ENCODE results near the gene TOLLIP.

TOLLIP gene

GRCh38 chr11:1237851-1238250 is 71.6 kb downstream of the TOLLIP start:
- in situ Hi-C loops (cut with MboI; ENCODE audit: low sequenced_read_pairs, unreplicated experiment) = no loop called here
- no peak for DNase-seq (ENCODE audit: low spot score)
- no peak for TF ChIP-seq CTCF (IDR thresholded peaks at IDR 0.05; ENCODE audit: borderline replicate concordance, control extremely low read depth, extremely low read depth, insufficient read depth, missing control alignments)

- TF ChIP-seq CTCF (IDR thresholded peaks at IDR 0.05; ENCODE audit: borderline replicate concordance, control extremely low read depth, extremely low read depth, insufficient read depth, missing control alignments) = no peak
- DNase-seq (ENCODE audit: low spot score) = no peak
- in situ Hi-C loops (cut with MboI; ENCODE audit: low sequenced_read_pairs, unreplicated experiment) = no loop called here
Observed at GRCh38 chr11:1237128-1237580, 72.3 kb downstream of the TOLLIP start.

GRCh38 chr11:1236316-1237127 is 72.9 kb downstream of the TOLLIP start:
- in situ Hi-C loops (cut with MboI; ENCODE audit: low sequenced_read_pairs, unreplicated experiment) = no loop called here

GRCh38 chr11:1235901-1236315 is 73.5 kb downstream of the TOLLIP start:
- DNase-seq (ENCODE audit: low spot score) = no peak
- TF ChIP-seq CTCF (IDR thresholded peaks at IDR 0.05; ENCODE audit: borderline replicate concordance, control extremely low read depth, extremely low read depth, insufficient read depth, missing control alignments) = no peak
- in situ Hi-C loops (cut with MboI; ENCODE audit: low sequenced_read_pairs, unreplicated experiment) = no loop called here

More at GRCh38 chr11:1236316-1237127, 72.9 kb downstream of the TOLLIP start:
- TF ChIP-seq CTCF (IDR thresholded peaks at IDR 0.05; ENCODE audit: borderline replicate concordance, control extremely low read depth, extremely low read depth, insufficient read depth, missing control alignments) = no peak
- DNase-seq (ENCODE audit: low spot score) = no peak

- in situ Hi-C loops (cut with MboI; ENCODE audit: low sequenced_read_pairs, unreplicated experiment) = no loop called here
- DNase-seq (ENCODE audit: low spot score) = no peak
- no peak for TF ChIP-seq CTCF (IDR thresholded peaks at IDR 0.05; ENCODE audit: borderline replicate concordance, control extremely low read depth, extremely low read depth, insufficient read depth, missing control alignments)
Observed at GRCh38 chr11:1235306-1235900, 74.0 kb downstream of the TOLLIP start.

GRCh38 chr11:1234771-1235305 is 74.6 kb downstream of the TOLLIP start:
- in situ Hi-C loops (cut with MboI; ENCODE audit: low sequenced_read_pairs, unreplicated experiment) = no loop called here
- TF ChIP-seq CTCF (IDR thresholded peaks at IDR 0.05; ENCODE audit: borderline replicate concordance, control extremely low read depth, extremely low read depth, insufficient read depth, missing control alignments) = no peak
- no peak for DNase-seq (ENCODE audit: low spot score)

Measured in GM13976 (cell line).